Germinal center (tissue), 1 donor: Measurements from ENCODE around the gene SPANXC.
"Not testable (repeated sequence)": the region's sequence is repeated elsewhere in the genome, so short reads cannot be mapped to it uniquely, and the experiment has no call there.

Experiments used
- DNase-seq: peaks from one replicate; pipeline ENCODE4 v3.0.0; 2012; ENCODE audit warnings: mixed read lengths, low spot score

The SPANXC gene, protein sequence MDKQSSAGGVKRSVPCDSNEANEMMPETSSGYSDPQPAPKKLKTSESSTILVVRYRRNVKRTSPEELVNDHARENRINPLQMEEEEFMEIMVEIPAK

DNA sequence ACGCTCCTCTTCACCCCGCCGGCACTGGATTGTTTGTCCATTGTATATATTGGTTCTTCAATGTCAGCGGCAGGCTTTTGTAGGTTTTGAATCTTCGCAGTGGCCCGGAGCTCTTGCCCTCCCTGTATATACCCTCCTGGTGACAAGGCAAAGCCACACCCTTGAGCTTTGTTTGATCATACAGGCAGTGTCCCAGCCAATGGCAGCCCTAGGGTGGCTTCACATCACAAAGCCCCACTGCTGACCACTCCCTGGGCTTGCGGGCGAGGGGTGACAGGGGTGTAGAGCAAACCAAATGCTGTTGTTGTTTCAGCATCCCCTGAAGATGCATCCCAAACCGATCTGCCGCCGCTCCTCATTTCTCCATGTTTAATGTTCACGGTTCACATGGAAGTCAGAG lies at the start of gene SPANXC:
Gene SPANXC (minus strand): TSS at position 101 of the 400 bp plus-strand sequence. CDS start 60 bp downstream, at position 41.
- not testable (repeated sequence) for DNase-seq

DNA sequence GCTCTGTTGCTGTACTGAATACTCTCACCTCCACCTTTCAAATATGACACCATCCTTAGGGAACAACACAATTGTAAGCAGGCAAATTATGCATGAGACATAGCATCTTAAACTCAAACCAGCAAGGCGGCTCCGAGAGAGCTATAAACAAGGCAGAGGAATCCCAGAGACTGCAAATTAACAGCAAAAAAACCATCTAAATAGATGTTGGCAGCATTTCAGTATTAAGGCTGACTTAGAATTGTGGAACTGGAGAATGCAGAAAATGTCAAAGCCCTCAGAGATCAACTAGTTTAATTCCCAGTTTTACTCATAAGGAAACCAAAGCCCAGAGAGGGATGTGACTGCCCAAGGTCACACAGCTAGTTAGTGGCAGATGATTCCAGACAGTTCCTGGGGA lies 37.2 kb upstream of the SPANXC start:
- no peak for DNase-seq

DNA sequence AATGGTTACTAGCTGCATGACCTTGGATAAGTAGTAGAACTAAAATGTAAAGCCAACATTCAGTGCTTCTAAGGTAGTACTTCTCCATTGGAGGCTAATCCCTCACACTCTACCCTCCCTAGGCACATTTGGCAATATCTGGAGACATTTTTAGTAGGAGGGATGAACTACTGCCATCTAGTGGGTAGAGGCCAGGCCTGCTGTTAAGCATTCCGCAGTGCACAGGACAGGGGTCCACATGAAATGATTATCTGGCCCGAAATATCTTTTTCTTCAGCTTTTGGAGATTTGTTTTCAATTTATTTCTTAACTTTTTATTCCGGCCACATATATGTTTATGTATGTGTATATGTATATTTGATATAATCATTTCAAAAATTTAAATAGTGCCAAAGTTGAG lies 36.0 kb upstream of the SPANXC start:
- DNase-seq, result no peak

DNA sequence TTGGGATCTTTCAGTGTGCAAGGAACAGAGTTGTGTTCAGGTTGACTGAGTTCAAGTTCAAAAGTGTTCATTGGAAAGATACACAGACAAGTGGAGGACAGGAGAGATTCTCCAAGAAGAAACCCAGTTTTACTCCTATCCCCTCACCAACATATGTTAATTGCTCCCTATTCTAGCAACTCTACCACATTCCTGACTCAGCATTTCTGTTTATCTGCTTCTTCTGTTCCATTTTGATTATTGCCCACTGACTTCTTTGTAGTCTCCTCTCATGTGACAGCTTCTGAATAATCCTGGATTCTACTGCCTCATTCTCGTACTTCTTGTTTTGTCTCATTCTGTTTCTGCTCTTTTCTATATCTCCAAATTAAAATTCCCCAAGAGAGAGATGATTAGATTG lies 15.8 kb upstream of the SPANXC start:
- no peak for DNase-seq

DNA sequence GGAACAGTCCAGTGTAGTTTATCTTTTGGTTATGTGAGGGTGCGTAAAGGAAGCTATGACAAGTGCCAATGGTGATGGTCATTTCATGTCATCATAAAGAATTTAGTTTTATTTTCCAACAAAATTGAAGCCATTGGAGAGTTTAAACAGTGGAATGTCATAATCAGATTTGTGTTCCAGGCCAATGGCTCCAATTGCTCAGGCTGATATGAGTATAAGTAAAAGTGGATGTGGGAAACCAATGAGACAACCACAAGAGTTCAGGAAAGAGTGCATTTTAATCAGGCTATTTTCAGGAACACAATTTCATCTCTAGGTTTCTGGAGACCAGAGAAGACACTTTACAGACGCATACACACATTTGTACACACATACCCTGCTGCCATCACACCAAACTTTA lies 20.7 kb downstream of the SPANXC start:
- DNase-seq, result no peak

DNA sequence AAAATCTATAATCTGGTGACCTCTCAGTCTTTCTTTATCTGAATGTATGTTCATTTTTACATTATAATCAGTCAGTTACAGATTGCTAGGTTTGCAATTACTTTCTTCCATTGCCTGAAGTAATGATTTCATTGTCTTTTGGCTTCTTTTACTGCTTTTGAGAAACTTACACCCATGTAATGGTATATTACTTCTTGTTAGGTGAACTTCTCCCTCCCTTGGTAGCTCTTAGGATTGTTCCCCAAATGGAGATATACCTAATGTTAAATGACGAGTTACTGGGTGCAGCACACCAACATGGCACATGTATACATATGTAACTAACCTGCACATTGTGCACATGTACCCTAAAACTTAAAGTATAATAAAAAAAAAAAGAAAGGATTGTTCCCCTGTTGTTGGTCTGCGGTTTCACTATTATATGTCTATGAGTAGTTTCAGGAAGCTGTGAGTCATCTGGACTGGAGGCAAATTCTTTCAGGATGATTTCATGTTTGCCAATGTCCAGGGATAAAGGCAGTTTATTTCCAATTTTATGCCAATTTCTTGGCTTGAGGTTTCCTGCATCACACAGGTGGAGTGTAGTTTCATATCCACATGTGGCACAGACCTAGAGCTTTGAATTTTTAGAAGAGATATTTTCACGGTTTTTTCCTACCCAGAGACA lies 21.8 kb downstream of the SPANXC start:
- no peak for DNase-seq

DNA sequence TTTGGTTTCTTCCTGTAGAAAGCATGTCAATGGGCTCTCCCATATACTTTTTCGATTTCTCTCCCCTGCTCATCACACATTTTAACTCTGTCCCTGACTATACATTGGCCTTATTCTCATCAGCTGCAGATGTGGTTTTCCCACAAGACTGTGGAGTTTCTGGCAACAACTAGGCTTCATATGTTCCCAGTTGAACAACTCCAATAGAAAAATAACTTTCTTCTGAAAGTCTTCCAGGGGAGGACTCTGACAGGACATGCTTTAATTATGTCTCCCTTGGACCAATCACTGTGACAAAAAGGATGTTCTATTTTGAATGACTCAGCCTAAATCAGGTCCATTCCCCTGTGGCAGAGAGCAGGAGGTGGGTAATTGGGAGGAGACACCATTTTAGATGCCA lies 28.1 kb downstream of the SPANXC start:
- DNase-seq, result no peak

DNA sequence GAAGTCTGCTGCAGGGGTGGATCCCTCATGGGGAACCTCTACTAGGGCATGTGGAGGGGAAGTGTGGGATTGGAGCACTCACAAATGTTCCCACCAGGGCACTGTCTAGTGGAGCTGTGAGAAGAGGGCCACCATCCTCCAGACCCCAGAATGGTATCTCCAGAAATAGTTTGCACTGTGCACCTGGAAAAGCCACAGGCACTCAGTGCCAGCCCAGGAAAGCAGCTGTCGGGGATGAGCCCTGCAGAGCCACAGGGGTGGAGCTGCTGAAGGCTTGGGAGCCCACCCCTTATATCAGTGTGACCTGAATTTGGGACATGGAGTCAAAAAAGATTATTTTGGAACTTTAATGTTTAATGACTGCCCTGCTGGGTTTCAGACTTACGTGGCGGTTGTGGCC lies 40.4 kb downstream of the SPANXC start:
- DNase-seq, result no peak
